HG02973 (cell line): ENCODE measurements around the gene TTYH2.

Source experiments
- ATAC-seq: cut with Tn5 transposase; IDR thresholded peaks from one replicate; pipeline ENCODE4 v1.9.1; 2021; ENCODE audit warnings: moderate library complexity; ENCODE audit not compliant: unreplicated experiment

The TTYH2 gene

GRCh38 chr17:74213861-74214391 lies 555 bp downstream of the TTYH2 start:
- no peak for ATAC-seq

GRCh38 chr17:74214484-74215341 lies 1.3 kb downstream of the TTYH2 start:
- ATAC-seq: no peak

GRCh38 chr17:74215342-74215727 lies 2.0 kb downstream of the TTYH2 start:
- ATAC-seq: no peak

GRCh38 chr17:74216505-74216904 lies 3.1 kb downstream of the TTYH2 start:
- ATAC-seq: no peak

- no peak for ATAC-seq
These were observed 3.8 kb downstream of the TTYH2 start for GRCh38 chr17:74217037-74217730.

GRCh38 chr17:74217888-74218287 lies 4.5 kb downstream of the TTYH2 start:
- no peak for ATAC-seq

- ATAC-seq: no peak
These were observed 5.1 kb downstream of the TTYH2 start for GRCh38 chr17:74218436-74218835.

GRCh38 chr17:74219576-74220133 lies 6.3 kb downstream of the TTYH2 start:
- no peak for ATAC-seq

- ATAC-seq: no peak
These were observed 6.8 kb downstream of the TTYH2 start for GRCh38 chr17:74220219-74220618.

- no peak for ATAC-seq
These were observed 7.8 kb downstream of the TTYH2 start for GRCh38 chr17:74220946-74221818.

- no peak for ATAC-seq
These were observed 9.0 kb downstream of the TTYH2 start for GRCh38 chr17:74222399-74222798.

GRCh38 chr17:74223901-74224300 lies 10.5 kb downstream of the TTYH2 start:
- no peak for ATAC-seq

- no peak for ATAC-seq
These were observed 11.8 kb downstream of the TTYH2 start for GRCh38 chr17:74224959-74225725.

- no peak for ATAC-seq
These were observed 12.9 kb downstream of the TTYH2 start for GRCh38 chr17:74226252-74226651.

GRCh38 chr17:74227271-74228080 lies 14.1 kb downstream of the TTYH2 start:
- no peak for ATAC-seq

GRCh38 chr17:74228306-74228978 lies 15.1 kb downstream of the TTYH2 start:
- ATAC-seq: no peak

- no peak for ATAC-seq
These were observed 17.5 kb downstream of the TTYH2 start for GRCh38 chr17:74230896-74231295.
